ENCODE data around the gene AMPD3.

Gene AMPD3

GRCh38 chr11:10459029-10459970 is 4.2 kb downstream of the AMPD3 start:
- peaks cover 16 to 18% of the 10 kb centered on the region in 2 donors for H3K4me1 ChIP-seq (ENCODE audit: control insufficient read depth in 2 of 2, insufficient read depth in 2 of 2, low read length in 2 of 2)
- H3K27ac ChIP-seq (ENCODE audit: low read depth in 2 of 2, low read length in 2 of 2), result peak overlapping the region; percentile 30 to 44
- no peaks in the 10 kb centered on the region for H3K9me3 ChIP-seq (ENCODE audit: control insufficient read depth in 2 of 2, low read length in 2 of 2)
- no peak overlapping the region for H3K9ac ChIP-seq (ENCODE audit: low read depth in 1 of 2, low read length in 2 of 2)
- peak overlapping the region in 1 of 2 donors; percentile 16 for H3K4me3 ChIP-seq (ENCODE audit: low read length in 2 of 2)
- no peaks in the 10 kb centered on the region for H3K27me3 ChIP-seq (ENCODE audit: control insufficient read depth in 2 of 2, insufficient read depth in 2 of 2, low read length in 2 of 2)
- peaks cover 15 to 18% of the 10 kb centered on the region in 2 donors for H3K36me3 ChIP-seq (ENCODE audit: control insufficient read depth in 2 of 2, insufficient read depth in 2 of 2, low read length in 2 of 2)

DNA sequence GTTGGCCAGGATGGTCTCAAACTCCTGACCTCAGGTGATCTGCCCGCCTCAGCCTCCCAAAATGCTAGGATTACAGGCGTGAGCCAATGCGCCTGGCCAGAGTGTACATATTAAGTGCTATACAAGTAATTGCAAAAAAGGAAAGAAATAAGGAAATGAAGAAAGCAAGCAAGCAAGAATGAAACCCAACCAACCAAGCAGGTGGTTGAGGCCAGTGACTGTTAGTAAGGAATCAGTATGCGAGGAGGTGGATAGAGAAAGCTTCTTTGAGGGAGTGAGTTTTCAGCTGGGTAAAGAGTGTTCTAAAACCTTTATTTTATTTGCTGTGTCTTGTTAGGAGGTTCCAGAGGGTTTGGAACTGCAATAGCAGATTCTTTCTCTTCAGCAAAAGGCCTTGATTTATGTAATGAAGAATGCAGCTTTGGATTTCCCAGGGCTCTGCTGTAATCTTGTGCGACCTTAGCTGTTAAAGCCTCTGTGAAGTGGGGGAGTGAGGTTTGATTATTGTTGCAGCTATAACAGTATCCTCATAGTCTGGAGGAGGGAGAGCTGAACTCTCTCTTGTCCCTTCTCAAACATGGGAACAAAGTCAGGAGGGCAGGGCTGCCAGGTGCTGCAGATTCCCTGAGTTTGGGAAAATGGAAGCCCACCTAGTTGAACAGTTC is 5.7 kb downstream of the AMPD3 start:
- H3K9ac ChIP-seq (ENCODE audit: low read depth in 1 of 2, low read length in 2 of 2), result no peak overlapping the region
- no peaks in the 10 kb centered on the region for H3K9me3 ChIP-seq (ENCODE audit: control insufficient read depth in 2 of 2, low read length in 2 of 2)
- H3K27ac ChIP-seq (ENCODE audit: low read depth in 2 of 2, low read length in 2 of 2), result no peak overlapping the region
- no peaks in the 10 kb centered on the region for H3K27me3 ChIP-seq (ENCODE audit: control insufficient read depth in 2 of 2, insufficient read depth in 2 of 2, low read length in 2 of 2)
- no peak overlapping the region for H3K4me3 ChIP-seq (ENCODE audit: low read length in 2 of 2)
- peaks cover 8 to 9% of the 10 kb centered on the region in 2 donors for H3K4me1 ChIP-seq (ENCODE audit: control insufficient read depth in 2 of 2, insufficient read depth in 2 of 2, low read length in 2 of 2)
- H3K36me3 ChIP-seq (ENCODE audit: control insufficient read depth in 2 of 2, insufficient read depth in 2 of 2, low read length in 2 of 2), result peaks cover 15 to 18% of the 10 kb centered on the region in 2 donors

GRCh38 chr11:10461276-10461790 is 6.3 kb downstream of the AMPD3 start:
- Histone ChIP-seq H3K4me1 (ENCODE audit: control insufficient read depth in 2 of 2, insufficient read depth in 2 of 2, low read length in 2 of 2) (peaks cover 3 to 4% of the 10 kb centered on the region in 2 donors), H3K27me3 (ENCODE audit: control insufficient read depth in 2 of 2, insufficient read depth in 2 of 2, low read length in 2 of 2) (no peaks in the 10 kb centered on the region), H3K36me3 (ENCODE audit: control insufficient read depth in 2 of 2, insufficient read depth in 2 of 2, low read length in 2 of 2) (peaks cover 15 to 18% of the 10 kb centered on the region in 2 donors), H3K4me3 (ENCODE audit: low read length in 2 of 2) (no peak overlapping the region), H3K9me3 (ENCODE audit: control insufficient read depth in 2 of 2, low read length in 2 of 2) (no peaks in the 10 kb centered on the region), H3K9ac (ENCODE audit: low read depth in 1 of 2, low read length in 2 of 2) (no peak overlapping the region), H3K27ac (ENCODE audit: low read depth in 2 of 2, low read length in 2 of 2) (no peak overlapping the region)

DNA sequence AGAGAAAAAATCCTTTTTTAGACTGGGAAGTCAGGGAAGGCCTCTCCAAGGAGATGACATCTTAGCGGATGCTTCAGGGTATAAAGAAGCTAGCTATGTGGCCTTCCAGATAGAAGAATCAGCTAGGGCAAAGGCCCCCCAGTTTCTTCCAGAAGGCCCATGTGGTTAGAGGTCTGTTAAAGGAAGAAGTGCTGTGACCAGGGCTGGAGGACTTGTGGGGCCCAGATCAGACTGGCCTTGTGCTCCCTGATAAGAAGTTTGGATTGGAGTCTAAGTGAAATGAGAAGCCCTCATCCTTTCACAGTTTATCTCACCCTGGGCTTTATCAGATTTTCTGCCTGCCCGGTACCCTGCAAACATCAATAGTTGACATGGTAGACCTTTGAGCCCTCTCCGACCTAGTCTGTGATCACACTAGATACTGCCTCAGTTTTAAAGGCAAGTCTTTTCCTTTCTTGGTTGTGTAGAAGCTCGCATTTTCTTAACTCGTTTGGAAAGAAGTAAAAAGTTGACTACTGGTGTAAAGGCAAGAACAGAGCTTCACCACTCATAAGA is 7.8 kb downstream of the AMPD3 start:
- no peak overlapping the region for H3K4me3 ChIP-seq (ENCODE audit: low read length in 2 of 2)
- no peaks in the 10 kb centered on the region for H3K9me3 ChIP-seq (ENCODE audit: control insufficient read depth in 2 of 2, low read length in 2 of 2)
- no peak overlapping the region for H3K27ac ChIP-seq (ENCODE audit: low read depth in 2 of 2, low read length in 2 of 2)
- peaks cover 15 to 18% of the 10 kb centered on the region in 2 donors for H3K36me3 ChIP-seq (ENCODE audit: control insufficient read depth in 2 of 2, insufficient read depth in 2 of 2, low read length in 2 of 2)
- no peak overlapping the region for H3K9ac ChIP-seq (ENCODE audit: low read depth in 1 of 2, low read length in 2 of 2)
- peaks cover 0 to 3% of the 10 kb centered on the region in 2 donors for H3K4me1 ChIP-seq (ENCODE audit: control insufficient read depth in 2 of 2, insufficient read depth in 2 of 2, low read length in 2 of 2)
- H3K27me3 ChIP-seq (ENCODE audit: control insufficient read depth in 2 of 2, insufficient read depth in 2 of 2, low read length in 2 of 2), result no peaks in the 10 kb centered on the region

DNA sequence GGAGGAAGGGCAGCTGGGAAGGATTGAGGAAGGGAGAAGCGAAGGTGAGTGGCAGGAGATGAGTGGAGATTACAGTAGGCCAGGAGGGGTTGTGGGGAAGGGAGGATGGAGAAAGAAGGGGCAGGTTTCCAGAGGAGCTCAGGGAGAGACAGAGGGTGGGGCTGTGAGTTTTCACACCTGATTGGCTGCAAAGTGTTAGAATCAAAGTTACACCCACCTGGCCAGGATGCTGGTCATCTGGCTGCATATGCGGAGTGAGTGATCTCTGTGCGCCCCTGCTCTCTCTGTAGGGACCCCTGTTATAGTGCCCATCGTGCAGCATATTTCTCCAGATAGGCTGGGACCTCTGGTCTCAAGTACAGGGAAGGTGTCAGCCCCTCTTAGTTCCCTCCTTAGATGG is 18.3 kb downstream of the AMPD3 start:
- Histone ChIP-seq H3K27ac (ENCODE audit: low read depth in 2 of 2, low read length in 2 of 2) (no peak overlapping the region), H3K4me3 (ENCODE audit: low read length in 2 of 2) (no peak overlapping the region), H3K9me3 (ENCODE audit: control insufficient read depth in 2 of 2, low read length in 2 of 2) (no peaks in the 10 kb centered on the region), H3K4me1 (ENCODE audit: control insufficient read depth in 2 of 2, insufficient read depth in 2 of 2, low read length in 2 of 2) (no peaks in the 10 kb centered on the region), H3K36me3 (ENCODE audit: control insufficient read depth in 2 of 2, insufficient read depth in 2 of 2, low read length in 2 of 2) (peaks cover 0 to under 1% of the 10 kb centered on the region in 2 donors), H3K9ac (ENCODE audit: low read depth in 1 of 2, low read length in 2 of 2) (no peak overlapping the region), H3K27me3 (ENCODE audit: control insufficient read depth in 2 of 2, insufficient read depth in 2 of 2, low read length in 2 of 2) (no peaks in the 10 kb centered on the region)

DNA sequence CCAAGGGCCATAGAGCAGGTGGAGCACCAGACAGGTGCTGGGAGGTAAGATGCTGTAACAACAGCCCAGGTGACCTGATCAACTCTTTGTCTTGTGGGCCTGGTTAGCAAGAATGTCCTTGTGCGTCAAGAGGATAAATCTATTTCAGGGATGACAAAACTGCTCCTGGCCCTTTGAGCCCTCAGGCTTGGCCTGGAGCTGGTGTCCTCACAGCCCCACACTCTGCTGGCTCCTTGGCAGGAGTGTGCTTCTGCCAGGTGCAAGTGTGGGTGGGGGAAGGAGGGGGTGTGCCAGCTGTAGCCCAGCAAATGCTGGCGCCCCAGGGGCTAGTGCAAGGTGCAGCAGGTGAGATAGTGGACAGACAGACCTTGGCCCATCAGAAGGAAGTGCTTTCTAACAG is 19.5 kb downstream of the AMPD3 start:
- Histone ChIP-seq H3K27ac (ENCODE audit: low read depth in 2 of 2, low read length in 2 of 2) (no peak overlapping the region), H3K36me3 (ENCODE audit: control insufficient read depth in 2 of 2, insufficient read depth in 2 of 2, low read length in 2 of 2) (peaks cover 4% of the 10 kb centered on the region in 2 donors), H3K4me1 (ENCODE audit: control insufficient read depth in 2 of 2, insufficient read depth in 2 of 2, low read length in 2 of 2) (no peaks in the 10 kb centered on the region)

DNA sequence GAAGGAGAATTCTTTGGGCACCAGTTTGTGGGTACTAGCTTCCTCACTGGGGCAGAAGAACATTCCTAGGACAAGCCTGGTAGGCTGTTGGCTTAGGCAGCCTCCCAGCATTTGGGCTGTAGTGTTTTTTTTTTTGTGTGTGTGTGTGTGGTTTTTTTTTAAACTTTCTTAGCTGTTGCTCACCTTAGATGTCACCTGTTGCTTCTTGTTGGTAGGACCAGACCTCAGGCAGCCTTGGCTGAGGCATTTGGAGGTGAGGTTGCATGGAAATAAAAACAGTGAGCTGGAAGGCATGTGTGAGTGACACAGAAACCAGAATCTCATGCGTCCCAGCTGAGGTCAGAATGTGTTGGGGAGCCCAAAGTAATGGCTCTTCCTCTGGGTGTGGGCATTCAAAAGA is 21.3 kb downstream of the AMPD3 start:
- peaks cover 4 to 7% of the 10 kb centered on the region in 2 donors for H3K36me3 ChIP-seq (ENCODE audit: control insufficient read depth in 2 of 2, insufficient read depth in 2 of 2, low read length in 2 of 2)

More for the DNA sequence above, 19.5 kb downstream of the AMPD3 start:
- H3K9me3 ChIP-seq (ENCODE audit: control insufficient read depth in 2 of 2, low read length in 2 of 2), result no peaks in the 10 kb centered on the region
- H3K9ac ChIP-seq (ENCODE audit: low read depth in 1 of 2, low read length in 2 of 2), result no peak overlapping the region
- H3K27me3 ChIP-seq (ENCODE audit: control insufficient read depth in 2 of 2, insufficient read depth in 2 of 2, low read length in 2 of 2), result no peaks in the 10 kb centered on the region
- H3K4me3 ChIP-seq (ENCODE audit: low read length in 2 of 2), result no peak overlapping the region

GRCh38 chr11:10476927-10477689 is 22.0 kb downstream of the AMPD3 start:
- Histone ChIP-seq H3K27ac (ENCODE audit: low read depth in 2 of 2, low read length in 2 of 2) (no peak overlapping the region), H3K9me3 (ENCODE audit: control insufficient read depth in 2 of 2, low read length in 2 of 2) (no peaks in the 10 kb centered on the region), H3K4me3 (ENCODE audit: low read length in 2 of 2) (no peak overlapping the region), H3K9ac (ENCODE audit: low read depth in 1 of 2, low read length in 2 of 2) (no peak overlapping the region), H3K4me1 (ENCODE audit: control insufficient read depth in 2 of 2, insufficient read depth in 2 of 2, low read length in 2 of 2) (no peaks in the 10 kb centered on the region), H3K36me3 (ENCODE audit: control insufficient read depth in 2 of 2, insufficient read depth in 2 of 2, low read length in 2 of 2) (peaks cover 4 to 7% of the 10 kb centered on the region in 2 donors), H3K27me3 (ENCODE audit: control insufficient read depth in 2 of 2, insufficient read depth in 2 of 2, low read length in 2 of 2) (no peaks in the 10 kb centered on the region)

More for the DNA sequence above, 21.3 kb downstream of the AMPD3 start:
- Histone ChIP-seq H3K27me3 (ENCODE audit: control insufficient read depth in 2 of 2, insufficient read depth in 2 of 2, low read length in 2 of 2) (no peaks in the 10 kb centered on the region), H3K9me3 (ENCODE audit: control insufficient read depth in 2 of 2, low read length in 2 of 2) (no peaks in the 10 kb centered on the region), H3K4me3 (ENCODE audit: low read length in 2 of 2) (no peak overlapping the region), H3K4me1 (ENCODE audit: control insufficient read depth in 2 of 2, insufficient read depth in 2 of 2, low read length in 2 of 2) (no peaks in the 10 kb centered on the region), H3K9ac (ENCODE audit: low read depth in 1 of 2, low read length in 2 of 2) (no peak overlapping the region), H3K27ac (ENCODE audit: low read depth in 2 of 2, low read length in 2 of 2) (no peak overlapping the region)

GRCh38 chr11:10477690-10478046 is 22.6 kb downstream of the AMPD3 start:
- H3K4me1 ChIP-seq (ENCODE audit: control insufficient read depth in 2 of 2, insufficient read depth in 2 of 2, low read length in 2 of 2), result no peaks in the 10 kb centered on the region
- no peaks in the 10 kb centered on the region for H3K27me3 ChIP-seq (ENCODE audit: control insufficient read depth in 2 of 2, insufficient read depth in 2 of 2, low read length in 2 of 2)
- no peaks in the 10 kb centered on the region for H3K9me3 ChIP-seq (ENCODE audit: control insufficient read depth in 2 of 2, low read length in 2 of 2)
- no peak overlapping the region for H3K9ac ChIP-seq (ENCODE audit: low read depth in 1 of 2, low read length in 2 of 2)
- no peak overlapping the region for H3K27ac ChIP-seq (ENCODE audit: low read depth in 2 of 2, low read length in 2 of 2)
- peaks cover 4 to 7% of the 10 kb centered on the region in 2 donors for H3K36me3 ChIP-seq (ENCODE audit: control insufficient read depth in 2 of 2, insufficient read depth in 2 of 2, low read length in 2 of 2)
- no peak overlapping the region for H3K4me3 ChIP-seq (ENCODE audit: low read length in 2 of 2)
